Measurements from ENCODE around the gene OR5K1. TPM values are rescaled to one million over a fixed set of nuclear protein-coding genes. Genes with fewer than 3 reads are reported as not detected.

The OR5K1 gene
- total RNA-seq, 1 donor from 2014 or later: not detected

GRCh38 chr3:98449606-98450193 is 13.3 kb upstream of the OR5K1 start:
- Histone ChIP-seq H3K4me1 (no peaks in the 10 kb centered on the region), H3K9me3 (no peaks in the 10 kb centered on the region), H3K27me3 (ENCODE audit: low read depth) (no peaks in the 10 kb centered on the region), H3K36me3 (no peaks in the 10 kb centered on the region), H3K27ac (no peak overlapping the region), H3K4me3 (no peak overlapping the region)
- no peak for TF ChIP-seq CTCF (IDR thresholded peaks at IDR 0.05)
- no peak for DNase-seq
- no peak for ATAC-seq
- intact Hi-C loops (cut with DNase I): no loop called here

DNA sequence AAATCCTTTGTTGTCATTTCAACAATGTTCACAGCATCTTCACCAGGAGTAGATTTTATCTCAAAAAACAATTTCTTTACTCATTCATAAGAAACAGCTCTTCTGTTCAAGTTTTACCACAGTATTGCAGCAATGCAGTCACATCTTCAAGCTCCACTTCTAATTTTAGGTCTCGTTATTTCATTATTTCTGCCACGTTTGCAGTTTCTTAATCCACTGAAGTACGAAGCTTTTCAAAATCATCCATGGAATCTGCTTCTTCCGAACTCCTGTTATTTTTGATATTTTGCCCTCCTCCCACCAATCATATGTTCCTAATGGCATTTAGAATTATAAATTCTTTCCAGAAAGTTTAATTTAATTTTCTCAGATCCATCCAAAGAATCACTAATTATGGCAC is 12.6 kb upstream of the OR5K1 start:
- DNase-seq: no peak
- no peak for ATAC-seq
- intact Hi-C loops (cut with DNase I): no loop called here
- TF ChIP-seq CTCF (IDR thresholded peaks at IDR 0.05): no peak
- Histone ChIP-seq H3K36me3 (no peaks in the 10 kb centered on the region), H3K4me3 (no peak overlapping the region), H3K27ac (no peak overlapping the region), H3K27me3 (ENCODE audit: low read depth) (no peaks in the 10 kb centered on the region), H3K9me3 (no peaks in the 10 kb centered on the region), H3K4me1 (no peaks in the 10 kb centered on the region)

DNA sequence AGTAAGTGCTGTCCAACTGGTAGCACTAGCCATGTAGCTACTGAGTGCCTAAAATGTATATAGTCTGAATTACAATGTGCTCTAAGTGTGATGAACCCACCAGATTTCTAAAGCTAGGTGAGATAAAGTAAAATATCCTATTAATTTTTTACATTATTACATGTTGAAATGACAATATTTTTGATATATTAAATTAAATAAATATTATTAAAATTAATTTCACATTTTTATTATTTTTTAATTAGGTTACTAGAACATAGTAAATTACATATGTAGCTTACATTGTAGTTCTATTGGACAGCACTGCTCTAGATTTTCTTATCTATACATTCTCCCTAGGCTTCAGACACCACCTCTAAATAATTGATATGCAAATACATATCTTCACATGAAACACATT is 9.2 kb upstream of the OR5K1 start:
- DNase-seq (no peak), ATAC-seq (no peak)
- Histone ChIP-seq H3K27me3 (ENCODE audit: low read depth) (no peaks in the 10 kb centered on the region), H3K4me3 (no peak overlapping the region), H3K9me3 (no peaks in the 10 kb centered on the region), H3K4me1 (no peaks in the 10 kb centered on the region), H3K27ac (no peak overlapping the region), H3K36me3 (no peaks in the 10 kb centered on the region)
- intact Hi-C loops (cut with DNase I): no loop called here
- TF ChIP-seq CTCF (IDR thresholded peaks at IDR 0.05): no peak

GRCh38 chr3:98454929-98455328 is 8.1 kb upstream of the OR5K1 start:
- Histone ChIP-seq H3K36me3 (no peaks in the 10 kb centered on the region), H3K27me3 (ENCODE audit: low read depth) (no peaks in the 10 kb centered on the region), H3K27ac (no peak overlapping the region), H3K9me3 (no peaks in the 10 kb centered on the region), H3K4me1 (no peaks in the 10 kb centered on the region), H3K4me3 (no peak overlapping the region)
- no peak for TF ChIP-seq CTCF (IDR thresholded peaks at IDR 0.05)
- intact Hi-C loops (cut with DNase I): no loop called here
- ATAC-seq (no peak), DNase-seq (no peak)

- no peak for TF ChIP-seq CTCF (IDR thresholded peaks at IDR 0.05)
- Histone ChIP-seq H3K27me3 (ENCODE audit: low read depth) (no peaks in the 10 kb centered on the region), H3K27ac (no peak overlapping the region), H3K4me1 (no peaks in the 10 kb centered on the region), H3K4me3 (no peak overlapping the region), H3K9me3 (no peaks in the 10 kb centered on the region), H3K36me3 (no peaks in the 10 kb centered on the region)
- intact Hi-C loops (cut with DNase I): no loop called here
- DNase-seq (no peak), ATAC-seq (no peak)
These were observed 5.5 kb upstream of the OR5K1 start for GRCh38 chr3:98457543-98457942.

GRCh38 chr3:98460220-98460619 is 2.8 kb upstream of the OR5K1 start:
- no peak for TF ChIP-seq CTCF (IDR thresholded peaks at IDR 0.05)
- intact Hi-C loops (cut with DNase I): no loop called here
- ATAC-seq: no peak

More at GRCh38 chr3:98460220-98460619, 2.8 kb upstream of the OR5K1 start:
- Histone ChIP-seq H3K27ac (no peak overlapping the region), H3K4me3 (no peak overlapping the region), H3K36me3 (no peaks in the 10 kb centered on the region), H3K4me1 (no peaks in the 10 kb centered on the region), H3K9me3 (no peaks in the 10 kb centered on the region), H3K27me3 (ENCODE audit: low read depth) (no peaks in the 10 kb centered on the region)
- DNase-seq: no peak

Measured in lower lobe of right lung (tissue), 2 donors.